ENCODE results near the gene CCDC69.

The CCDC69 gene

DNA sequence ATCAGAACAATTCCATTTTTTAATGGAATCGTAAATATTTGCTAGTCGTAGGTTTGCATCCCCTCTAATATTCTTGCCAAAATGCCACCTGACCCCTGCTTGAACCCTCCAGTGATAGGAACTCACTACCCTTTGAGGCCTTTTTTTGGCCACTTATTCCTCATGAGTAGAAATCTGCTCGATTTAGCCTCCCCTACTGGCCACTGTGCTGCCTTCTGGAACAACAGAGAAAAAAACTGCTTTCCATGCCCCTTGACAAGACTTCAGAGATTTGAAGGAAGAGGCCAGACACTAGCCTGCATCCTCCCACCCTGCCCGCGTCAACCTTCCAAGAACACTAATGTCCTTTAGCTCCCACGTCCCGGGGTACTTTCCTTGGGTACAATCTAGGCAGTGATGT lies 4.1 kb downstream of the CCDC69 start:
- Histone ChIP-seq H3K36me3 (ENCODE audit: control insufficient read depth, insufficient read depth, low read length) (peaks cover 16% of the 10 kb centered on the region), H3K4me3 (replicated peaks; ENCODE audit: low read depth, low read length) (no peak overlapping the region), H3K27me3 (replicated peaks; ENCODE audit: control insufficient read depth, insufficient read depth, low read length) (no peaks in the 10 kb centered on the region)
- TF ChIP-seq CTCF (IDR thresholded peaks at IDR 0.05; ENCODE audit: insufficient read depth, low read length, poor library complexity, severe bottlenecking) = peak; percentile 38
- DNase-seq (ENCODE audit: extremely low read depth, insufficient read length) = no peak

- H3K36me3 ChIP-seq (ENCODE audit: control insufficient read depth, insufficient read depth, low read length) = peaks cover 16% of the 10 kb centered on the region
- no peak overlapping the region for H3K4me3 ChIP-seq (replicated peaks; ENCODE audit: low read depth, low read length)
- no peak for DNase-seq (ENCODE audit: extremely low read depth, insufficient read length)
- no peak for TF ChIP-seq CTCF (IDR thresholded peaks at IDR 0.05; ENCODE audit: insufficient read depth, low read length, poor library complexity, severe bottlenecking)
- H3K27me3 ChIP-seq (replicated peaks; ENCODE audit: control insufficient read depth, insufficient read depth, low read length) = no peaks in the 10 kb centered on the region
Observed at GRCh38 chr5:151219138-151219537, 4.8 kb downstream of the CCDC69 start.

DNA sequence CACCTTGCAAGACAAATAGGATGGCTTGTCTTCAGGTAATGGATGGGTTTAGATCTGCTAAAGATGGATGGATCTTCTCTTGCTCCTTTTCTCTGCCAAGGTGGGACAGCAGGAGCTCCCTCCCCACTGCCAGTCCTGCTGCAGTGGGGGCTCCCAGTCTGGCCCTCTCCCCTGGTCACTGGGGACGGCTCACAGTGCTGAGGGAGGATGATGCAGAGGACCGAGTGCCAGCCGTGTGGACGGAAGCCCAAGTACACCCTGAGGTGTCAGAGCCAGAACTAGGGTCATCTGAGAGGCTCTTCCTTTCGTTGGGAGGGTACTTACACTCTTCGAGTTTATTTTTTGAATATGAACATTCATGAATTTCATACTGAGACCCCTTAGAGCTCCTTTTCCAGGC lies 5.7 kb downstream of the CCDC69 start:
- no peak overlapping the region for H3K4me3 ChIP-seq (replicated peaks; ENCODE audit: low read depth, low read length)

DNA sequence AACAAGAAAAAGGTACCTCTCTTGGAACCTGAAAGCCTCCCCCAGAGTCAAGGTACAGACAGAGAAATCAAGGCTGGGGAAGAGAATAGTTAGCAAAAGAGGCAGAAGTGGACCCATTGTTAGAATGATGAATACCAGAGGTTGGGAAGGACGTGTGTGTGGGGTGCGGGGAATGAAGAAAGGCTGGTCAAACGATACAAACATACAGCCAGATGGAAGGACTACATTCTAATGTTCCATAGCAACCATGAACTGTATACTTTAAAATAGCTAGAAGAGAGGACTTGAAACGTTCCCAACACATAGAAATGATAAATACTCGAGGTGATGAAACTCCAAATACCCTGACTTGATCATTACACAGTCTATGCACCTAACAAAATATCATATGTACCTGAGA lies 7.1 kb downstream of the CCDC69 start:
- H3K36me3 ChIP-seq (ENCODE audit: control insufficient read depth, insufficient read depth, low read length) = peaks cover 16% of the 10 kb centered on the region
- no peaks in the 10 kb centered on the region for H3K27me3 ChIP-seq (replicated peaks; ENCODE audit: control insufficient read depth, insufficient read depth, low read length)
- no peak for DNase-seq (ENCODE audit: extremely low read depth, insufficient read length)
- no peak overlapping the region for H3K4me3 ChIP-seq (replicated peaks; ENCODE audit: low read depth, low read length)
- no peak for TF ChIP-seq CTCF (IDR thresholded peaks at IDR 0.05; ENCODE audit: insufficient read depth, low read length, poor library complexity, severe bottlenecking)

More for the DNA sequence above, 5.7 kb downstream of the CCDC69 start:
- no peak for DNase-seq (ENCODE audit: extremely low read depth, insufficient read length)
- no peak for TF ChIP-seq CTCF (IDR thresholded peaks at IDR 0.05; ENCODE audit: insufficient read depth, low read length, poor library complexity, severe bottlenecking)
- H3K36me3 ChIP-seq (ENCODE audit: control insufficient read depth, insufficient read depth, low read length) = peaks cover 16% of the 10 kb centered on the region
- no peaks in the 10 kb centered on the region for H3K27me3 ChIP-seq (replicated peaks; ENCODE audit: control insufficient read depth, insufficient read depth, low read length)

DNA sequence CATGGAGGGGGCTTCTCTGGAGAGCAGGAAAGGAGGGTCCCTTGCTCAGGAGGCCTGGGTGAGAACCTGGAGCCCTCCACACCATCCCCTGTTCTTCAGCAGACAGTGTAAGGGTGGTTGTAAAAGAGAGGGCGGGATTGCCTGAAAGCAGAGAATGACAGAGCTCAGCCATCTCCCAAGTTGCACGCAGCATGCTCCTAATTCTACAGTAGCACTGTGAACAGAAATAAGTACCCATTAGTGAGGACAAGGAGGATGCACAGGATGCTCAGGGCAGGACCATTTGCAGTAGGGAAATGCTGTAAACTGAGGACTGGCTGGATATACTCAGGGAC lies 8.4 kb downstream of the CCDC69 start:
- Histone ChIP-seq H3K4me3 (replicated peaks; ENCODE audit: low read depth, low read length) (peak overlapping the region; percentile 47), H3K36me3 (ENCODE audit: control insufficient read depth, insufficient read depth, low read length) (peaks cover 15% of the 10 kb centered on the region)
- no peak for DNase-seq (ENCODE audit: extremely low read depth, insufficient read length)

More for the DNA sequence above, 8.4 kb downstream of the CCDC69 start:
- no peak for TF ChIP-seq CTCF (IDR thresholded peaks at IDR 0.05; ENCODE audit: insufficient read depth, low read length, poor library complexity, severe bottlenecking)
- H3K27me3 ChIP-seq (replicated peaks; ENCODE audit: control insufficient read depth, insufficient read depth, low read length) = no peaks in the 10 kb centered on the region
